Bronchial epithelial cell (primary cell): ENCODE data around the gene KPNB1. TPM values are rescaled to one million over a fixed set of nuclear protein-coding genes. Genes with fewer than 3 reads are reported as not detected.

Experiments used
- DNase-seq: peaks from one replicate; pipeline ENCODE4 v3.0.0-alpha.2; 2010; ENCODE audit warnings: low read depth
- FAIRE-seq: peaks from 2 replicates; lab custom pipeline; 2011; peaks lifted over from hg19 to GRCh38; lab: Jason Lieb, UNC
- H3K27me3 ChIP-seq: 2 replicates; pipeline ENCODE4 v1.5.1; 2011; ENCODE audit warnings: low read length; ENCODE audit not compliant: control insufficient read depth, insufficient read depth
- H3K36me3 ChIP-seq: 2 replicates; pipeline ENCODE4 v1.5.1; 2011; ENCODE audit warnings: low read length; ENCODE audit not compliant: control insufficient read depth, insufficient read depth
- H3K4me3 ChIP-seq: 2 replicates; pipeline ENCODE4 v1.5.1; 2011; ENCODE audit warnings: mild to moderate bottlenecking, low read depth, low read length, control low read depth
- total RNA-seq: library from RNA; depleted of rRNA; stranded (reverse); fragments of >200 nt; gene quantifications from 2 replicates; pipeline ENCODE4 v1.2.1, GENCODE V29; 2014
- TF ChIP-seq, protein P1 (sequence below): IDR thresholded peaks from 2 replicates; pipeline ENCODE4 v1.5.1; 2011; ENCODE audit warnings: mild to moderate bottlenecking, moderate library complexity, low read length, control low read depth, inconsistent platforms; ENCODE audit not compliant: insufficient read depth, severe bottlenecking

The KPNB1 gene
- 211 and 279 TPM in 2 replicates for total RNA-seq

- DNase-seq = peak; percentile 98
- Histone ChIP-seq H3K27me3 (no peaks in the 10 kb centered on the region), H3K36me3 (peaks cover 6% of the 10 kb centered on the region), H3K4me3 (peak within 1 kb of the TSS; percentile 73)
- no peak for FAIRE-seq
- TF ChIP-seq, protein P1, sequence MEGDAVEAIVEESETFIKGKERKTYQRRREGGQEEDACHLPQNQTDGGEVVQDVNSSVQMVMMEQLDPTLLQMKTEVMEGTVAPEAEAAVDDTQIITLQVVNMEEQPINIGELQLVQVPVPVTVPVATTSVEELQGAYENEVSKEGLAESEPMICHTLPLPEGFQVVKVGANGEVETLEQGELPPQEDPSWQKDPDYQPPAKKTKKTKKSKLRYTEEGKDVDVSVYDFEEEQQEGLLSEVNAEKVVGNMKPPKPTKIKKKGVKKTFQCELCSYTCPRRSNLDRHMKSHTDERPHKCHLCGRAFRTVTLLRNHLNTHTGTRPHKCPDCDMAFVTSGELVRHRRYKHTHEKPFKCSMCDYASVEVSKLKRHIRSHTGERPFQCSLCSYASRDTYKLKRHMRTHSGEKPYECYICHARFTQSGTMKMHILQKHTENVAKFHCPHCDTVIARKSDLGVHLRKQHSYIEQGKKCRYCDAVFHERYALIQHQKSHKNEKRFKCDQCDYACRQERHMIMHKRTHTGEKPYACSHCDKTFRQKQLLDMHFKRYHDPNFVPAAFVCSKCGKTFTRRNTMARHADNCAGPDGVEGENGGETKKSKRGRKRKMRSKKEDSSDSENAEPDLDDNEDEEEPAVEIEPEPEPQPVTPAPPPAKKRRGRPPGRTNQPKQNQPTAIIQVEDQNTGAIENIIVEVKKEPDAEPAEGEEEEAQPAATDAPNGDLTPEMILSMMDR = no peak
Observed at GRCh38 chr17:47649153-47649971, at the start of gene KPNB1. Gene KPNB1, plus strand, starts transcription at chr17:47649919. Its CDS starts 326 bp downstream, at chr17:47650245.

DNA sequence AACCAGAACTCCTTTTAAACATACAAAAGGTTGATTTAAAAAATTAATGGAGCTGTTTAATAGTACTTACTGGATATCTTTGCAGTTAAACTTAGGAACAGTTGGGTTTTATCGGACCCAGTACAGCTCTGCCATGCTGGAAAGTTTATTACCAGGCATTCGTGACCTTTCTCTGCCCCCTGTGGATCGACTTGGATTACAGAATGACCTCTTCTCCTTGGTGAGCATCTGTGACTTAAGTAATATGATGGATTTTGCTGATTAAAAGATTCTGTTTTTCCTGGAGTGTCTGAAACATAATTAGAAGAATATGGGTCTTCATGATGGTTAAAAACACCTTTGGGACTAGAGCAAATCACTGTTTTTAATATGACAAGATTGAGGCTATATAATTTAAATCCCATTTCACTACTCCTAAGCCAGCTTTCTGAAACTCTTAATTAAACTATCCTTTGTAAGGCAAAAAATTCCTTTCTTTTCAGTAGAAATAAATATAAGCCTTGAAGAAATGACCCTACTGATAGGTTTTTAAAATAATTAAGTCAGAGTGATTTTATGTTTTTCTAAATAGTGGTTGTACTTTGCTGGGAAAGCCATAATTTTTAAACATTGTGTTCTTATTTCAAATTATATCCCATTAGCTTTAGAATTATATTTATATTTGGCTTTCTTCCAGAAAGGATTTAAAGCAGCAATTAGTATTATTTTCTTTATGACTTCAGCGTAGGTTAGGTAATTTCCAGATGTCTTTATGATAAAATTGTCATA is 45.7 kb upstream of the KPNB1 start:
- DNase-seq (no peak), FAIRE-seq (no peak)
- no peaks in the 10 kb centered on the region for H3K27me3 ChIP-seq
- TF ChIP-seq, protein P1 = no peak
- H3K4me3 ChIP-seq = no peak overlapping the region
- peaks cover 10% of the 10 kb centered on the region for H3K36me3 ChIP-seq

DNA sequence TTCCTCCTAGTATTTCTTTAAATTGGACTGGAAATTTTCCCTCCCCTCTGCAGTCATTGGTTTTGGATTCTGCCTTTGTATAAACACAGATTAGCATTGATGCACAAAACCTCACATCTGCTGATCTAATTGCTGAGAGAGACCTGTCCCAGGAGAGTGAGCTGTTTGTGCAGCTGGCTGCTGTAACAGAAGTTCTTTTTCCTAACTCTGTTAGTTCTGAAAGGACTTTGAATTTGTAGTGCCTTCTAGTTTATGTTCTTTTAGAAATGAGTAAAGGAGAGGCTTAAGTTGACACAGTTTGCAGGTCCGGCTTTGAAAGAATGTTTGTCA is 45.2 kb upstream of the KPNB1 start:
- no peaks in the 10 kb centered on the region for H3K27me3 ChIP-seq
- TF ChIP-seq, protein P1 = no peak
- H3K36me3 ChIP-seq = peaks cover 9% of the 10 kb centered on the region
- H3K4me3 ChIP-seq = no peak overlapping the region
- FAIRE-seq = no peak
- no peak for DNase-seq

DNA sequence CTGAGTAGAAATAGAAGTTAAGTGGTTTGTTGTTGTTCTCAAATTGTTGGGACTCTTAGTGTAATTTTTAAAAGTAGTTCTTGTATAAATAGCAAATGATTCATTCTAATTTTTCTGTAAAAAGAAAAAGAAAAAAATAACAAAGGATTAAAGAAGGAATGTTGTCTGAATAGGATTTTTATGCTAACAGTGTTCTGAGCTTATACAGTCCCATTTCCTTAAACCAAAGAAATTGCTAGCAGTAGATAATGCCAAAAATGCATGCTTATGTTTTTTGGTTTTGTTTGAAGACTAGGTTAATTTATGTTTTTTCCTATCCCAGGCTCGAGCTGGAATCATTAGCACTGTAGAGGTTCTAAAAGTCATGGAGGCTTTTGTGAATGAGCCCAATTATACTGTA is 44.7 kb upstream of the KPNB1 start:
- Histone ChIP-seq H3K4me3 (no peak overlapping the region), H3K27me3 (no peaks in the 10 kb centered on the region), H3K36me3 (peaks cover 9% of the 10 kb centered on the region)
- DNase-seq = no peak
- FAIRE-seq = no peak
- TF ChIP-seq, protein P1 = no peak

- FAIRE-seq = no peak
- H3K36me3 ChIP-seq = peaks cover 11% of the 10 kb centered on the region
- H3K27me3 ChIP-seq = no peaks in the 10 kb centered on the region
- no peak for DNase-seq
- H3K4me3 ChIP-seq = no peak overlapping the region
- TF ChIP-seq, protein P1 = no peak
Observed at GRCh38 chr17:47607481-47607880, 42.2 kb upstream of the KPNB1 start.
